ENCODE data around the gene CD19. TPM values are rescaled to one million over a fixed set of nuclear protein-coding genes. Genes with fewer than 3 reads are reported as not detected.
"Not testable (repeated sequence)": the region's sequence is repeated elsewhere in the genome, so short reads cannot be mapped to it uniquely, and the experiment has no call there.

Gene CD19
- total and polyA plus RNA-seq, 7 experiments from 2014 or later = 0.22 to 3.0 (median 0.40) TPM

- intact Hi-C loops (cut with micrococcal nuclease) = loop anchor here in 1 of 2 donors (1.0 kb wide), 1 partner anchor 33 kb away; no protein-coding TSS in a partner anchor
- Mint-ChIP-seq H3K4me1 (peaks cover 35 to 59% (median 46%) of the 10 kb centered on the region in 7 donors), H3K27me3 (no peaks in the 10 kb centered on the region), H3K4me3 (peak overlapping the region in 8 of 10 donors; percentile 3 to 82 (median 44)), H3K9me3 (peaks cover 0 to 4% (median 0%) of the 10 kb centered on the region in 11 donors), H3K36me3 (peaks cover 0 to 33% (median 27%) of the 10 kb centered on the region in 5 donors), H3K27ac (peak overlapping the region; percentile 21 to 94 (median 65))
- Histone ChIP-seq H3K4me3 (ENCODE audit: low read length) (no peak overlapping the region), H3K27ac (ENCODE audit: low read depth, low read length) (no peak overlapping the region), H3K36me3 (ENCODE audit: control insufficient read depth in 2 of 3, insufficient read depth in 3 of 3, low read length in 3 of 3) (peaks cover 0 to 49% (median 0%) of the 10 kb centered on the region in 3 experiments), H3K27me3 (ENCODE audit: control insufficient read depth in 2 of 2, insufficient read depth in 2 of 2, low read length in 2 of 2) (no peaks in the 10 kb centered on the region), H3K9me3 (ENCODE audit: control insufficient read depth in 2 of 3, low read length in 3 of 3) (no peaks in the 10 kb centered on the region), H3K4me1 (ENCODE audit: control insufficient read depth in 2 of 2, insufficient read depth in 2 of 2, low read length in 2 of 2) (peaks cover 5 to 12% of the 10 kb centered on the region in 2 donors)
- ChIA-PET POLR2A (interaction anchor here (0.6 to 8.9 kb wide), 10 partner anchors 8 to 700 kb away, joined by 3 to 143 read pairs (median 4); partner anchors contain the start of genes LAT and TUFM), CTCF (interaction anchor here (0.6 to 2.7 kb wide), 11 partner anchors 8 to 107 kb away, joined by 3 to 14 read pairs (median 3); no protein-coding TSS in a partner anchor)
- ATAC-seq (peak; percentile 32), DNase-seq (peak in 5 of 9 donors; percentile 33 to 52 (median 48))
Observed at GRCh38 chr16:28977703-28978662, 46.2 kb downstream of the CD19 start.

GRCh38 chr16:28980330-28980729, 48.6 kb downstream of the CD19 start:
- H3K9me3 ChIP-seq (ENCODE audit: control insufficient read depth in 2 of 3, low read length in 3 of 3); intact Hi-C loops (cut with micrococcal nuclease); DNase-seq; ATAC-seq; H3K27me3 Mint-ChIP-seq; H3K4me3 ChIP-seq (ENCODE audit: low read length); H3K9me3 Mint-ChIP-seq; H3K27ac ChIP-seq (ENCODE audit: low read depth, low read length); H3K27me3 ChIP-seq (ENCODE audit: control insufficient read depth in 2 of 2, insufficient read depth in 2 of 2, low read length in 2 of 2): not testable (repeated sequence)
- Histone ChIP-seq H3K36me3 (ENCODE audit: control insufficient read depth in 2 of 3, insufficient read depth in 3 of 3, low read length in 3 of 3) (peaks cover 0 to 49% (median 0%) of the 10 kb centered on the region in 3 experiments), H3K4me1 (ENCODE audit: control insufficient read depth in 2 of 2, insufficient read depth in 2 of 2, low read length in 2 of 2) (peaks cover 15 to 20% of the 10 kb centered on the region in 2 donors)
- H3K4me1 Mint-ChIP-seq = peaks cover 38 to 62% (median 52%) of the 10 kb centered on the region in 7 donors
- H3K27ac Mint-ChIP-seq = peak overlapping the region in 2 of 9 donors; percentile 33 to 72
- peak overlapping the region in 1 of 10 donors; percentile 25 for H3K4me3 Mint-ChIP-seq
- H3K36me3 Mint-ChIP-seq = peaks cover 10 to 44% (median 34%) of the 10 kb centered on the region in 5 donors
- CTCF ChIA-PET = interaction anchor here (0.7 to 1.6 kb wide), 2 partner anchors 41 to 47 kb away, joined by 3 to 6 read pairs; no protein-coding TSS in a partner anchor
- POLR2A ChIA-PET = interaction anchor here (1.1 to 8.9 kb wide), 2 partner anchors 6 to 31 kb away, joined by 3 to 143 read pairs; partner anchors contain the start of gene LAT

- Histone ChIP-seq H3K36me3 (ENCODE audit: control insufficient read depth in 2 of 3, insufficient read depth in 3 of 3, low read length in 3 of 3) (peaks cover 0 to 55% (median 0%) of the 10 kb centered on the region in 3 experiments), H3K4me3 (ENCODE audit: low read length) (no peak overlapping the region), H3K9me3 (ENCODE audit: control insufficient read depth in 2 of 3, low read length in 3 of 3) (no peaks in the 10 kb centered on the region), H3K27ac (ENCODE audit: low read depth, low read length) (no peak overlapping the region), H3K4me1 (ENCODE audit: control insufficient read depth in 2 of 2, insufficient read depth in 2 of 2, low read length in 2 of 2) (peaks cover 13 to 14% of the 10 kb centered on the region in 2 donors), H3K27me3 (ENCODE audit: control insufficient read depth in 2 of 2, insufficient read depth in 2 of 2, low read length in 2 of 2) (no peaks in the 10 kb centered on the region)
- Mint-ChIP-seq H3K27ac (peak overlapping the region in 5 of 9 donors; percentile 6 to 72 (median 33)), H3K27me3 (no peaks in the 10 kb centered on the region), H3K4me3 (no peak overlapping the region), H3K4me1 (peaks cover 32 to 56% (median 47%) of the 10 kb centered on the region in 7 donors), H3K36me3 (peaks cover 14 to 46% (median 34%) of the 10 kb centered on the region in 5 donors), H3K9me3 (peaks cover 0 to 4% (median 0%) of the 10 kb centered on the region in 11 donors)
- DNase-seq = no peak
- ATAC-seq = no peak
- intact Hi-C loops (cut with micrococcal nuclease) = no loop called here
- ChIA-PET POLR2A (interaction anchor here (1.1 to 8.9 kb wide), 2 partner anchors 5 to 31 kb away, joined by 3 to 143 read pairs; partner anchors contain the start of gene LAT), CTCF (no interaction called here)
Observed at GRCh38 chr16:28980929-28981328, 49.2 kb downstream of the CD19 start.

GRCh38 chr16:28981517-28981916, 49.7 kb downstream of the CD19 start:
- Histone ChIP-seq H3K36me3 (ENCODE audit: control insufficient read depth in 2 of 3, insufficient read depth in 3 of 3, low read length in 3 of 3) (peaks cover 0 to 61% (median 0%) of the 10 kb centered on the region in 3 experiments), H3K9me3 (ENCODE audit: control insufficient read depth in 2 of 3, low read length in 3 of 3) (no peaks in the 10 kb centered on the region), H3K4me1 (ENCODE audit: control insufficient read depth in 2 of 2, insufficient read depth in 2 of 2, low read length in 2 of 2) (peaks cover 13 to 14% of the 10 kb centered on the region in 2 donors), H3K27me3 (ENCODE audit: control insufficient read depth in 2 of 2, insufficient read depth in 2 of 2, low read length in 2 of 2) (no peaks in the 10 kb centered on the region), H3K27ac (ENCODE audit: low read depth, low read length) (peak overlapping the region; percentile 26), H3K4me3 (ENCODE audit: low read length) (no peak overlapping the region)
- peak in 1 of 9 donors; percentile 32 for DNase-seq
- no peak for ATAC-seq
- H3K4me1 Mint-ChIP-seq = peaks cover 26 to 50% (median 42%) of the 10 kb centered on the region in 7 donors
- no peaks in the 10 kb centered on the region for H3K27me3 Mint-ChIP-seq
- H3K9me3 Mint-ChIP-seq = peaks cover 0 to 4% (median 0%) of the 10 kb centered on the region in 11 donors
- CTCF ChIA-PET = no interaction called here
- intact Hi-C loops (cut with micrococcal nuclease) = no loop called here
- H3K27ac Mint-ChIP-seq = peak overlapping the region in 3 of 9 donors; percentile 21 to 66 (median 39)
- no peak overlapping the region for H3K4me3 Mint-ChIP-seq
- peaks cover 14 to 52% (median 34%) of the 10 kb centered on the region in 5 donors for H3K36me3 Mint-ChIP-seq
- POLR2A ChIA-PET = interaction anchor here (1.2 kb wide), 1 partner anchor 56 kb away, joined by 4 read pairs; the partner anchor contains the start of gene RABEP2

GRCh38 chr16:28982418-28982817, 50.6 kb downstream of the CD19 start:
- Mint-ChIP-seq H3K9me3 (peaks cover 2 to 8% (median 5%) of the 10 kb centered on the region in 11 donors), H3K36me3 (peaks cover 19 to 59% (median 39%) of the 10 kb centered on the region in 5 donors), H3K4me1 (peaks cover 26 to 47% (median 44%) of the 10 kb centered on the region in 7 donors), H3K4me3 (peak overlapping the region in 3 of 10 donors; percentile 28 to 64 (median 44)), H3K27me3 (no peaks in the 10 kb centered on the region), H3K27ac (peak overlapping the region in 5 of 9 donors; percentile 63 to 91 (median 80))
- DNase-seq = no peak
- ATAC-seq = no peak
- peaks cover 0 to 70% (median 4%) of the 10 kb centered on the region in 3 experiments for H3K36me3 ChIP-seq (ENCODE audit: control insufficient read depth in 2 of 3, insufficient read depth in 3 of 3, low read length in 3 of 3)
- H3K27ac ChIP-seq (ENCODE audit: low read depth, low read length) = no peak overlapping the region
- no peaks in the 10 kb centered on the region for H3K9me3 ChIP-seq (ENCODE audit: control insufficient read depth in 2 of 3, low read length in 3 of 3)
- intact Hi-C loops (cut with micrococcal nuclease) = no loop called here
- no peaks in the 10 kb centered on the region for H3K27me3 ChIP-seq (ENCODE audit: control insufficient read depth in 2 of 2, insufficient read depth in 2 of 2, low read length in 2 of 2)
- peaks cover 19 to 21% of the 10 kb centered on the region in 2 donors for H3K4me1 ChIP-seq (ENCODE audit: control insufficient read depth in 2 of 2, insufficient read depth in 2 of 2, low read length in 2 of 2)
- H3K4me3 ChIP-seq (ENCODE audit: low read length) = no peak overlapping the region
- CTCF ChIA-PET = interaction anchor here (0.6 to 1.5 kb wide), 2 partner anchors 42 to 143 kb away, joined by 3 to 5 read pairs; no protein-coding TSS in a partner anchor
- POLR2A ChIA-PET = interaction anchor here (0.6 to 8.7 kb wide), 6 partner anchors 6 to 57 kb away, joined by 3 to 194 read pairs (median 69); partner anchors contain the start of genes RABEP2 and SPNS1

DNA sequence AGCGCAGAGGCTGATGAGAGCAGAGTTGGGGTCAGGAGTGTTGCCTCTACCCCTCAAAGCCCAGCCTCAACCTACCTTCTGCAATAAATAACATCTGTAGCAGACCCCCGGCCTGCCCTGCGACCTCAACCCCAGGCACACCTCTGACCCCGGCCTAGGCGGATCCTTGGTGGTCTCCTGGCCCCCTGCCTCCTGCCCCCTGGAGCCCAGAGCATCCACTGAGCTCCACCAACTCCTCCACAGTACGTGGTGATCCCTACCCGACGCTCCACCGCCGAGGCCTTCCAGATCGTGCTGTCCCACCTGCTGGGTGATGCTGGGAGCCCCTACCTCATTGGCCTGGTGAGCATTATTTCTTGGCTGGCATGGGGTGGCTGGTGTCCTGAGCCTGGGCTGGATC, 51.2 kb downstream of the CD19 start:
- peaks cover 22 to 64% (median 39%) of the 10 kb centered on the region in 5 donors for H3K36me3 Mint-ChIP-seq
- intact Hi-C loops (cut with micrococcal nuclease) = no loop called here
- ATAC-seq (no peak), DNase-seq (no peak)
- Histone ChIP-seq H3K27ac (ENCODE audit: low read depth, low read length) (no peak overlapping the region), H3K4me1 (ENCODE audit: control insufficient read depth in 2 of 2, insufficient read depth in 2 of 2, low read length in 2 of 2) (peaks cover 24% of the 10 kb centered on the region in 2 donors), H3K36me3 (ENCODE audit: control insufficient read depth in 2 of 3, insufficient read depth in 3 of 3, low read length in 3 of 3) (peaks cover 0 to 70% (median 4%) of the 10 kb centered on the region in 3 experiments), H3K27me3 (ENCODE audit: control insufficient read depth in 2 of 2, insufficient read depth in 2 of 2, low read length in 2 of 2) (no peaks in the 10 kb centered on the region), H3K9me3 (ENCODE audit: control insufficient read depth in 2 of 3, low read length in 3 of 3) (no peaks in the 10 kb centered on the region), H3K4me3 (ENCODE audit: low read length) (no peak overlapping the region)
- POLR2A ChIA-PET = interaction anchor here (0.6 to 8.7 kb wide), 6 partner anchors 6 to 991 kb away, joined by 3 to 194 read pairs (median 68); partner anchors contain the start of genes SPNS1 and TAOK2
- no peaks in the 10 kb centered on the region for H3K27me3 Mint-ChIP-seq
- peak overlapping the region in 6 of 10 donors; percentile 64 to 100 (median 96) for H3K4me3 Mint-ChIP-seq
- H3K27ac Mint-ChIP-seq = peak overlapping the region in 7 of 9 donors; percentile 80 to 95 (median 90)
- peaks cover 2 to 10% (median 8%) of the 10 kb centered on the region in 11 donors for H3K9me3 Mint-ChIP-seq
- H3K4me1 Mint-ChIP-seq = peaks cover 30 to 47% (median 43%) of the 10 kb centered on the region in 7 donors
- CTCF ChIA-PET = interaction anchor here (0.6 to 1.8 kb wide), 3 partner anchors 8 to 144 kb away, joined by 3 to 5 read pairs (median 5); partner anchors contain the start of gene SPNS1

Measured in naive thymus-derived CD4-positive, alpha-beta T cell (primary cell).